Liver (tissue), 9 donors: ENCODE data around the gene ZFP37. TPM values are rescaled to one million over a fixed set of nuclear protein-coding genes. Genes with fewer than 3 reads are reported as not detected.
"Not testable (repeated sequence)": the region's sequence is repeated elsewhere in the genome, so short reads cannot be mapped to it uniquely, and the experiment has no call there.

Source experiments
- DNase-seq: peaks from one replicate; pipeline ENCODE4 v3.0.0-alpha.2; 2017; ENCODE audit warnings: low spot score
- H3K27ac ChIP-seq, 2 donors: one replicate each; pipeline ENCODE4 v1.7.0; 2013; ENCODE audit warnings: inconsistent platforms in 2 of 2, low read length in 2 of 2, control low read depth in 1 of 2, low read depth in 1 of 2, mild to moderate bottlenecking in 1 of 2
- H3K27me3 ChIP-seq, 4 donors: one replicate each; pipeline versions ENCODE4 v1.6.1 to v1.7.0; 2013; ENCODE audit warnings: low read length in 3 of 4, inconsistent platforms in 1 of 4, mild to moderate bottlenecking in 1 of 4, moderate library complexity in 1 of 4; ENCODE audit not compliant: control insufficient read depth in 4 of 4, insufficient read depth in 4 of 4
- H3K36me3 ChIP-seq, 4 donors: one replicate each; pipeline versions ENCODE4 v1.6.1 to v1.7.0; 2013; ENCODE audit warnings: low read length in 3 of 4, mild to moderate bottlenecking in 3 of 4, low read depth in 1 of 4, moderate library complexity in 1 of 4; ENCODE audit not compliant: control insufficient read depth in 4 of 4, insufficient read depth in 3 of 4
- H3K4me1 ChIP-seq, 4 donors: one replicate each; pipeline versions ENCODE4 v1.6.1 to v1.7.0; 2013; ENCODE audit warnings: low read length in 3 of 4, mild to moderate bottlenecking in 3 of 4, moderate library complexity in 1 of 4; ENCODE audit not compliant: control insufficient read depth in 4 of 4, insufficient read depth in 4 of 4
- H3K4me3 ChIP-seq, 3 donors: one replicate each; pipeline versions ENCODE4 v1.6.1 to v1.7.0; 2013; ENCODE audit warnings: low read length in 3 of 3, control low read depth in 1 of 3, low read depth in 1 of 3, mild to moderate bottlenecking in 1 of 3
- H3K9ac ChIP-seq, 2 donors: one replicate each; pipeline ENCODE4 v1.7.0; 2013; ENCODE audit warnings: low read length in 2 of 2, mild to moderate bottlenecking in 2 of 2, moderate library complexity in 2 of 2, control low read depth in 1 of 2, low read depth in 1 of 2
- H3K9me3 ChIP-seq, 4 donors: one replicate each; pipeline versions ENCODE4 v1.6.1 to v1.7.0; 2013; ENCODE audit warnings: low read length in 3 of 4; ENCODE audit not compliant: control insufficient read depth in 4 of 4
- EGR1 ChIP-seq, 2 donors: IDR thresholded peaks; 2 replicates each; pipeline ENCODE4 v1.6.1; 2016 to 2018; ENCODE audit warnings: antibody characterized with exemption in 2 of 2, low read depth in 2 of 2
- FOXA1 ChIP-seq: IDR thresholded peaks from 2 replicates; pipeline ENCODE4 v1.6.1; 2016; ENCODE audit warnings: antibody characterized with exemption
- FOXA2 ChIP-seq: IDR thresholded peaks from 2 replicates; pipeline ENCODE4 v1.6.1; 2016; ENCODE audit warnings: antibody characterized with exemption
- GABPA ChIP-seq, 2 donors: IDR thresholded peaks in 1 of 2; conservative IDR thresholded peaks in 1 of 2; 2 replicates each; pipeline ENCODE4 v1.6.1; 2016; ENCODE audit warnings: antibody characterized with exemption in 2 of 2, mild to moderate bottlenecking in 1 of 2, moderate library complexity in 1 of 2
- HNF4A ChIP-seq, 2 donors: conservative IDR thresholded peaks; 2 replicates each; pipeline ENCODE4 v1.6.1; 2016; ENCODE audit warnings: antibody characterized with exemption in 2 of 2, mild to moderate bottlenecking in 2 of 2
- HNF4G ChIP-seq: IDR thresholded peaks from 2 replicates; pipeline ENCODE4 v1.6.1; 2016; ENCODE audit warnings: antibody characterized with exemption
- JUND ChIP-seq, 2 donors: IDR thresholded peaks; 2 replicates each; pipeline ENCODE4 v1.6.1; 2016; ENCODE audit warnings: antibody characterized with exemption in 2 of 2
- NR2F2 ChIP-seq: IDR thresholded peaks from 2 replicates; pipeline ENCODE4 v1.6.1; 2016; ENCODE audit warnings: antibody characterized with exemption
- RAD21 ChIP-seq, 2 donors: IDR thresholded peaks; 2 replicates each; pipeline ENCODE4 v1.6.1; 2016; ENCODE audit warnings: antibody characterized with exemption in 2 of 2, mild to moderate bottlenecking in 2 of 2
- RXRA ChIP-seq, 2 donors: IDR thresholded peaks; 2 replicates each; pipeline ENCODE4 v1.6.1; 2017 to 2018; ENCODE audit warnings: antibody characterized with exemption in 2 of 2, mild to moderate bottlenecking in 1 of 2
- SP1 ChIP-seq: IDR thresholded peaks from 2 replicates; pipeline ENCODE4 v1.6.1; 2018; ENCODE audit warnings: antibody characterized with exemption, mild to moderate bottlenecking
- TAF1 ChIP-seq: conservative IDR thresholded peaks from 2 replicates; pipeline ENCODE4 v1.6.1; 2016; ENCODE audit warnings: antibody characterized with exemption, mild to moderate bottlenecking
- YY1 ChIP-seq: IDR thresholded peaks from 2 replicates; pipeline ENCODE4 v1.6.1; 2016; ENCODE audit warnings: antibody characterized with exemption, mild to moderate bottlenecking
- WGBS: extraction: QIAGEN DNeasy Blood & Tissue Kit; methylation state at CpG from one replicate; pipeline ENCODE4 v1.1.7; 2013; 5-methylcytosine and 5-hydroxymethylcytosine counted together
- polyA plus RNA-seq, 2 donors: library from polyadenylated mRNA; stranded (reverse) in 1 of 2; unstranded in 1 of 2; fragments of 200-250 nt in 1 of 2; fragments of >200 nt in 1 of 2; fragmentation: Nextera tagmentation in 1 of 2; extraction: Ambion mirVana in 1 of 2; gene quantifications; one replicate each; pipeline versions ENCODE4 v1.2.1 to v1.2.3, GENCODE V29; 2013 to 2015
- total RNA-seq, 2 donors: library from RNA; depleted of rRNA; stranded (reverse); fragments of >200 nt; gene quantifications; one replicate each; pipeline ENCODE4 v1.2.3, GENCODE V29; 2014
- TF ChIP-seq, protein P1 (sequence below): IDR thresholded peaks from 2 replicates; pipeline ENCODE4 v1.6.1; 2016; ENCODE audit warnings: antibody characterized with exemption
- TF ChIP-seq, protein P2 (sequence below): IDR thresholded peaks from 2 replicates; pipeline ENCODE4 v1.6.1; 2016; ENCODE audit warnings: antibody characterized with exemption
- TF ChIP-seq, protein P3 (sequence below): IDR thresholded peaks from 2 replicates; pipeline ENCODE4 v1.6.1; 2016; ENCODE audit warnings: antibody characterized with exemption, mild to moderate bottlenecking
- TF ChIP-seq, protein P4 (sequence below): IDR thresholded peaks from 2 replicates; pipeline ENCODE4 v1.6.1; 2016; ENCODE audit warnings: antibody characterized with exemption
- TF ChIP-seq, protein P5 (sequence below): fragments of 150-350 bp; IDR thresholded peaks from 2 replicates; pipeline ENCODE4 v1.5.1; 2017; ENCODE audit warnings: improper control_type of control experiment, low read depth, low read length; ENCODE audit not compliant: missing input control
- donor health status: healthy.
- donor health status: healthy.
- donor health status: healthy.
- donor health status: healthy.
- donor health status: healthy.

ZFP37 gene
- total RNA-seq = under 1 TPM; 0.19 to 0.50 TPM
- under 1 TPM; 0.32 to 0.46 TPM for polyA plus RNA-seq

DNA sequence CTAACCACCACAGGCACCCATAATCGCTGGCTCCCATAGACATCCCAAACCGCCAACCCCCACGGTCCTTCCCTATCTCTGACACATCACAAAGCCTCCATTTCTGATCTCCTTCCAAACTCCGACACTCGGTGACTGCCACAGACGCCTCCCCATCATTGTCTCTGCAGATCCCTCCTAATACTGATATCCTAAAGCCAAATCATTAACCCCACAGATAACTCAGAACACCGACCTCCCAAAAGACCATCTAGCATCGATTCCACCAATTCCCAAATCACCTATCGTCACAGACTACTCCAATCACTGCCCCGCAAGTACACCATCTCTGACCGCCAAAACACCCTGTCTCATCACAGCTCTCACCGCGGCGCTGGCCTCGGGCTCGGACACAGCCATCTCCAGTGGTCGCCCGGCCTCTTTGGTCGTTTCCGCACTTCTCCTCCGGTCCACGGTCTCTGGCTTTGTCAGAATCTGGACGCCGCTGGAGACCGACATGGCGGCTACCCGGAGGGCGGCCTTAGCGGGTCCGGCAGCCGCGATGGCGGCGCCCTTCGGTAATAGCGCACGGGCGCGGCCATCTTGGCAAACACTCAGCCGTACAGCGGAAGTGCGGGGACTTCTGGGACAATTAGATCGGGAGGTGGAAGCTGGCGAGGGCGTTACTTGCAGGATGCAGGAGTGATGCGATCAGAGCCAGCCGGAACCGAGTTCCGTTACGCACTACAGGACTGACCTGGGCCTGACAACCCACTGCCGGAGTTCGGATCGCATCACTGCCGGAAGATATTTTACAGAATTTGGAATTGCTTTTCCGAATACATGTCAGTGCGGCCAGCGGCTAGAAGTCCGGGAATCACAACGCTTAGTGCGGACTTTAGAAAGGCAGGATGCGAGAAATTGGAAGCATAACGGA is at the start of gene ZFP37:
Gene ZFP37, minus strand, starts transcription at position 534 of the 916 bp plus-strand sequence. Its CDS starts 36 bp downstream, at position 498.
- Histone ChIP-seq H3K4me1 (peaks cover 0 to 5% (median 1%) of the 10 kb centered on the region in 4 donors), H3K36me3 (peaks cover 0 to 11% (median 0%) of the 10 kb centered on the region in 4 donors), H3K9me3 (peaks cover 36 to 66% (median 48%) of the 10 kb centered on the region in 4 donors), H3K27ac (peak within 1 kb of the TSS in 1 of 2 donors; percentile 24), H3K27me3 (peaks cover 0 to 3% (median 0%) of the 10 kb centered on the region in 4 donors), H3K9ac (peak within 1 kb of the TSS in 1 of 2 donors; percentile 50), H3K4me3 (peak within 1 kb of the TSS; percentile 69 to 96 (median 89))
- peak; percentile 37 for TF ChIP-seq SP1
- TF ChIP-seq FOXA2 = no peak
- TF ChIP-seq, protein P1, sequence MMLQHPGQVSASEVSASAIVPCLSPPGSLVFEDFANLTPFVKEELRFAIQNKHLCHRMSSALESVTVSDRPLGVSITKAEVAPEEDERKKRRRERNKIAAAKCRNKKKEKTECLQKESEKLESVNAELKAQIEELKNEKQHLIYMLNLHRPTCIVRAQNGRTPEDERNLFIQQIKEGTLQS = no peak
- TF ChIP-seq EGR1 (IDR thresholded peaks at IDR 0.05; ENCODE audit: low read depth in 2 of 2) = no peak
- peak; percentile 100 for TF ChIP-seq YY1
- TF ChIP-seq, protein P2, sequence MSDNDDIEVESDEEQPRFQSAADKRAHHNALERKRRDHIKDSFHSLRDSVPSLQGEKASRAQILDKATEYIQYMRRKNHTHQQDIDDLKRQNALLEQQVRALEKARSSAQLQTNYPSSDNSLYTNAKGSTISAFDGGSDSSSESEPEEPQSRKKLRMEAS = peak; percentile 63
- TF ChIP-seq GABPA (IDR thresholded peaks at IDR 0.05 in 1 of 2, conservative IDR thresholded peaks at IDR 0.05 in 1 of 2) = peak; percentile 58 to 90
- no peak for TF ChIP-seq TAF1
- no peak for TF ChIP-seq RAD21 (IDR thresholded peaks at IDR 0.05)
- TF ChIP-seq, protein P3, sequence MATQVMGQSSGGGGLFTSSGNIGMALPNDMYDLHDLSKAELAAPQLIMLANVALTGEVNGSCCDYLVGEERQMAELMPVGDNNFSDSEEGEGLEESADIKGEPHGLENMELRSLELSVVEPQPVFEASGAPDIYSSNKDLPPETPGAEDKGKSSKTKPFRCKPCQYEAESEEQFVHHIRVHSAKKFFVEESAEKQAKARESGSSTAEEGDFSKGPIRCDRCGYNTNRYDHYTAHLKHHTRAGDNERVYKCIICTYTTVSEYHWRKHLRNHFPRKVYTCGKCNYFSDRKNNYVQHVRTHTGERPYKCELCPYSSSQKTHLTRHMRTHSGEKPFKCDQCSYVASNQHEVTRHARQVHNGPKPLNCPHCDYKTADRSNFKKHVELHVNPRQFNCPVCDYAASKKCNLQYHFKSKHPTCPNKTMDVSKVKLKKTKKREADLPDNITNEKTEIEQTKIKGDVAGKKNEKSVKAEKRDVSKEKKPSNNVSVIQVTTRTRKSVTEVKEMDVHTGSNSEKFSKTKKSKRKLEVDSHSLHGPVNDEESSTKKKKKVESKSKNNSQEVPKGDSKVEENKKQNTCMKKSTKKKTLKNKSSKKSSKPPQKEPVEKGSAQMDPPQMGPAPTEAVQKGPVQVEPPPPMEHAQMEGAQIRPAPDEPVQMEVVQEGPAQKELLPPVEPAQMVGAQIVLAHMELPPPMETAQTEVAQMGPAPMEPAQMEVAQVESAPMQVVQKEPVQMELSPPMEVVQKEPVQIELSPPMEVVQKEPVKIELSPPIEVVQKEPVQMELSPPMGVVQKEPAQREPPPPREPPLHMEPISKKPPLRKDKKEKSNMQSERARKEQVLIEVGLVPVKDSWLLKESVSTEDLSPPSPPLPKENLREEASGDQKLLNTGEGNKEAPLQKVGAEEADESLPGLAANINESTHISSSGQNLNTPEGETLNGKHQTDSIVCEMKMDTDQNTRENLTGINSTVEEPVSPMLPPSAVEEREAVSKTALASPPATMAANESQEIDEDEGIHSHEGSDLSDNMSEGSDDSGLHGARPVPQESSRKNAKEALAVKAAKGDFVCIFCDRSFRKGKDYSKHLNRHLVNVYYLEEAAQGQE = peak; percentile 21
- no peak for TF ChIP-seq HNF4A (conservative IDR thresholded peaks at IDR 0.05)
- TF ChIP-seq, protein P4, sequence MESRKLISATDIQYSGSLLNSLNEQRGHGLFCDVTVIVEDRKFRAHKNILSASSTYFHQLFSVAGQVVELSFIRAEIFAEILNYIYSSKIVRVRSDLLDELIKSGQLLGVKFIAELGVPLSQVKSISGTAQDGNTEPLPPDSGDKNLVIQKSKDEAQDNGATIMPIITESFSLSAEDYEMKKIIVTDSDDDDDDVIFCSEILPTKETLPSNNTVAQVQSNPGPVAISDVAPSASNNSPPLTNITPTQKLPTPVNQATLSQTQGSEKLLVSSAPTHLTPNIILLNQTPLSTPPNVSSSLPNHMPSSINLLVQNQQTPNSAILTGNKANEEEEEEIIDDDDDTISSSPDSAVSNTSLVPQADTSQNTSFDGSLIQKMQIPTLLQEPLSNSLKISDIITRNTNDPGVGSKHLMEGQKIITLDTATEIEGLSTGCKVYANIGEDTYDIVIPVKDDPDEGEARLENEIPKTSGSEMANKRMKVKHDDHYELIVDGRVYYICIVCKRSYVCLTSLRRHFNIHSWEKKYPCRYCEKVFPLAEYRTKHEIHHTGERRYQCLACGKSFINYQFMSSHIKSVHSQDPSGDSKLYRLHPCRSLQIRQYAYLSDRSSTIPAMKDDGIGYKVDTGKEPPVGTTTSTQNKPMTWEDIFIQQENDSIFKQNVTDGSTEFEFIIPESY = peak; percentile 28
- TF ChIP-seq, protein P5, sequence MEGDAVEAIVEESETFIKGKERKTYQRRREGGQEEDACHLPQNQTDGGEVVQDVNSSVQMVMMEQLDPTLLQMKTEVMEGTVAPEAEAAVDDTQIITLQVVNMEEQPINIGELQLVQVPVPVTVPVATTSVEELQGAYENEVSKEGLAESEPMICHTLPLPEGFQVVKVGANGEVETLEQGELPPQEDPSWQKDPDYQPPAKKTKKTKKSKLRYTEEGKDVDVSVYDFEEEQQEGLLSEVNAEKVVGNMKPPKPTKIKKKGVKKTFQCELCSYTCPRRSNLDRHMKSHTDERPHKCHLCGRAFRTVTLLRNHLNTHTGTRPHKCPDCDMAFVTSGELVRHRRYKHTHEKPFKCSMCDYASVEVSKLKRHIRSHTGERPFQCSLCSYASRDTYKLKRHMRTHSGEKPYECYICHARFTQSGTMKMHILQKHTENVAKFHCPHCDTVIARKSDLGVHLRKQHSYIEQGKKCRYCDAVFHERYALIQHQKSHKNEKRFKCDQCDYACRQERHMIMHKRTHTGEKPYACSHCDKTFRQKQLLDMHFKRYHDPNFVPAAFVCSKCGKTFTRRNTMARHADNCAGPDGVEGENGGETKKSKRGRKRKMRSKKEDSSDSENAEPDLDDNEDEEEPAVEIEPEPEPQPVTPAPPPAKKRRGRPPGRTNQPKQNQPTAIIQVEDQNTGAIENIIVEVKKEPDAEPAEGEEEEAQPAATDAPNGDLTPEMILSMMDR = no peak
- TF ChIP-seq RXRA (IDR thresholded peaks at IDR 0.05) = peak in 1 of 2 donors; percentile 16
- no peak for TF ChIP-seq FOXA1
- TF ChIP-seq NR2F2 = no peak
- peak in 1 of 2 donors; percentile 11 for TF ChIP-seq JUND (IDR thresholded peaks at IDR 0.05)
- peak; percentile 22 for TF ChIP-seq HNF4G
- 6% methylated on average over 62 of the region's 62 CpGs for WGBS
- peak; percentile 69 for DNase-seq

DNA sequence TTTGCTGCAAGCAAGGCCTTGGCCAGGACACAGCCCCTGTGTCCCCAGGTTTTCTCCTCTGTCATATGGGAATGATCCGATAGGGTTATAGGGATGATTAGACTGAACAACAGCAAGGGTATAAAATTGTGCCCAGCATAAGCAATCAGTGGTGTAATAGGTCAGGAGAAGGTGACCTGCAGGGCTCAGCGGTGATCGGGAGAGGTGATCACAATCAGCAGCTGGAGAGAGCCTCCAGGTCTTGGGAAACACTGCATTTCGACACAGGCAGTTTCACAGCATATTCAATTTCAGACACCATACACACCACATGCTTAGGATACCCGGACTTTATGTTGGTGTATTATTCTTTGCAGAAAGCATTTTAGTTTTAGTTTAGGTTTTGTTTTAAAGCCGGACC is 48.8 kb upstream of the ZFP37 start:
- DNase-seq, H3K27me3 ChIP-seq, H3K9ac ChIP-seq, H3K4me3 ChIP-seq, H3K4me1 ChIP-seq, H3K27ac ChIP-seq, H3K9me3 ChIP-seq, H3K36me3 ChIP-seq: not testable (repeated sequence)
- no CpG with 5 or more reads among the region's 6 CpGs for WGBS
